Body of pancreas (tissue), 4 donors: ENCODE results near the gene DIDO1. TPM values are rescaled to one million over a fixed set of nuclear protein-coding genes. Genes with fewer than 3 reads are reported as not detected.

Experiments used
- ATAC-seq: fragments of 150-250 bp; one replicate; pipeline ENCODE4 v1.9.1; 2016
- DNase-seq, 4 donors: peaks; one replicate each; pipeline ENCODE4 v3.0.0-alpha.2; 2019
- H3K27ac ChIP-seq, 4 donors: fragments of 200-600 bp; sonication (generic); 1 replicate in 3 of 4; 2 replicates in 1 of 4; pipeline versions ENCODE4 v1.5.1 to v1.6.1; 2016 to 2019; ENCODE audit warnings: mild to moderate bottlenecking in 1 of 4, mixed read lengths in 1 of 4, moderate library complexity in 1 of 4
- H3K27me3 ChIP-seq, 2 donors: fragments of 200-600 bp; sonication (generic); one replicate each; pipeline ENCODE4 v1.6.0; 2016; ENCODE audit warnings: mild to moderate bottlenecking in 1 of 2
- H3K36me3 ChIP-seq, 2 donors: fragments of 200-600 bp; sonication (generic); replicated peaks in 1 of 2; 2 replicates each; pipeline ENCODE4 v1.5.1; 2016; ENCODE audit warnings: low read depth in 2 of 2; ENCODE audit not compliant: insufficient read depth in 1 of 2
- H3K4me1 ChIP-seq: fragments of 200-600 bp; sonication (generic); one replicate; pipeline ENCODE4 v1.6.0; 2016
- H3K4me3 ChIP-seq, 2 donors: fragments of 200-600 bp; sonication (generic); 1 replicate in 1 of 2; 2 replicates in 1 of 2; pipeline ENCODE4 v1.5.1; 2016 to 2019
- H3K9me3 ChIP-seq, 3 donors: fragments of 200-600 bp; sonication (generic); 1 replicate in 2 of 3; 2 replicates in 1 of 3; pipeline ENCODE4 v1.5.1; 2016
- POLR2A ChIP-seq, 3 donors: fragments of 450-650 bp; IDR thresholded peaks; one replicate each; pipeline ENCODE4 v1.6.1; 2016; ENCODE audit warnings: antibody characterized with exemption in 3 of 3, mild to moderate bottlenecking in 2 of 3
- WGBS, 2 donors: methylation state at CpG; one replicate each; pipeline ENCODE4 v1.1.5; 2017; 5-methylcytosine and 5-hydroxymethylcytosine counted together
- intact Hi-C: fragments of 100-400 bp; cut with DNase I; formaldehyde crosslinking; loops from one replicate; pipeline ENCODE4 v1.15.1; 2023
- total RNA-seq, 2 donors: library from RNA; depleted of rRNA; stranded (reverse); fragments of >200 nt; gene quantifications; one replicate each; pipeline ENCODE4 v1.1.0, GENCODE V29; 2016
- TF ChIP-seq, protein P1 (sequence below), 7 experiments: fragments of 450-650 bp in 4 of 7; fragments of 200-600 bp in 3 of 7; sonication (generic) in 3 of 7; IDR thresholded peaks; one replicate each; pipeline ENCODE4 v1.5.1; 2016 to 2019; ENCODE audit warnings: antibody characterized with exemption in 7 of 7

Gene DIDO1
- total RNA-seq, 2 donors from 2014 or later: 38.4 to 51.7 TPM

DNA sequence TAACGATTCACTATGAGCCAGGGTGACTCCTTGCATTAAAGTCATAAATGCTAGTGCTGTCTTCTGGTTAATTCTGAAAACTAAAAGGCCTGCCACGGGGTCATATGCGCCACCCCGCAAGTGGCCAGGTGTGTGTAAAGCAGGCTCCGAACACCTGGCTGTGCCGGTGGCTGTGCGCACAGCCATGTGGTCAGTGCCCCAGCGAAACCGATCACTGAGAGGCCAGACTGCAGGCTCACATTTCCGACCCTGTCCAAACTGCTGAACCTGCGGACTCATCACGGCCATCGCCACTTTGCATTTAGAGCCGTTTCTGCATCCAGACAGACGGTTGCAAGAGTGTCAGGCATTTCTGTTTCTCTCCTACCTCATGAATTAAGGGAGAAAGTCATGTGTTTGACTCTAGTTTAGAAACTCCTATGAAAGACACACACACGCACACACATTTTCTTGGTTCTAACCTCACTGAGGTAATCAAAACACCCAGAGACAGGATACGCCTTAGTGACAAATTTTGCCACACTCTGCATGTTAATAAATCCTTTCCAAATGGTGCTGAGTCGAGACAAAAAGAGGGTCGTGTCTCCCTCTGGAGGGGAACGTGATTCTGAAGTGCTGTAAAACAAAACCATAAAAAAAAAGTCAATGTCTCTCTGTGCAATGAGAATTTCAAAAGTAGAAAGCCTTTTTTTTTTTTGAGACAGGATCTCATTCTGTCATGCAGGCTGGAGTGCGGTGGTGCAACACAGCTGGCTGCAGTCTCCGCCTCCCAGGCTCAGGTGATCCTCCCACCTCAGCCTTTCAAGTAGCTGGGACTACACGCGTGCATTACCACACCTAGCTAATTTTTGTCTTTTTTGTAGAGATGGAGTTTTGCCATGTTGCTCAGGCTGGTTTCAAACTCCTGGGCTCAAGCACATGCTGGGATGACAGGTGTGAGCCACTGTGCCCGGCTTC is 33.7 kb downstream of the DIDO1 start:
- no peak overlapping the region for H3K27ac ChIP-seq
- intact Hi-C loops: loop anchor here (10.0 kb wide), 1 partner anchor 112 kb away; the partner anchor contains the start of gene BHLHE23
- peaks cover 16 to 50% of the 10 kb centered on the region in 2 donors for H3K36me3 ChIP-seq
- peaks cover under 1% of the 10 kb centered on the region for H3K4me1 ChIP-seq
- ATAC-seq (no peak), DNase-seq (no peak)
- H3K4me3 ChIP-seq: no peak overlapping the region
- TF ChIP-seq, protein P1, sequence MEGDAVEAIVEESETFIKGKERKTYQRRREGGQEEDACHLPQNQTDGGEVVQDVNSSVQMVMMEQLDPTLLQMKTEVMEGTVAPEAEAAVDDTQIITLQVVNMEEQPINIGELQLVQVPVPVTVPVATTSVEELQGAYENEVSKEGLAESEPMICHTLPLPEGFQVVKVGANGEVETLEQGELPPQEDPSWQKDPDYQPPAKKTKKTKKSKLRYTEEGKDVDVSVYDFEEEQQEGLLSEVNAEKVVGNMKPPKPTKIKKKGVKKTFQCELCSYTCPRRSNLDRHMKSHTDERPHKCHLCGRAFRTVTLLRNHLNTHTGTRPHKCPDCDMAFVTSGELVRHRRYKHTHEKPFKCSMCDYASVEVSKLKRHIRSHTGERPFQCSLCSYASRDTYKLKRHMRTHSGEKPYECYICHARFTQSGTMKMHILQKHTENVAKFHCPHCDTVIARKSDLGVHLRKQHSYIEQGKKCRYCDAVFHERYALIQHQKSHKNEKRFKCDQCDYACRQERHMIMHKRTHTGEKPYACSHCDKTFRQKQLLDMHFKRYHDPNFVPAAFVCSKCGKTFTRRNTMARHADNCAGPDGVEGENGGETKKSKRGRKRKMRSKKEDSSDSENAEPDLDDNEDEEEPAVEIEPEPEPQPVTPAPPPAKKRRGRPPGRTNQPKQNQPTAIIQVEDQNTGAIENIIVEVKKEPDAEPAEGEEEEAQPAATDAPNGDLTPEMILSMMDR (IDR thresholded peaks at IDR 0.05): no peak
- TF ChIP-seq POLR2A (IDR thresholded peaks at IDR 0.05): no peak
- H3K9me3 ChIP-seq: no peaks in the 10 kb centered on the region
- WGBS, 2 donors: 88 to 90% methylated on average over 22 to 25 of the region's 25 CpGs
- no peaks in the 10 kb centered on the region for H3K27me3 ChIP-seq

DNA sequence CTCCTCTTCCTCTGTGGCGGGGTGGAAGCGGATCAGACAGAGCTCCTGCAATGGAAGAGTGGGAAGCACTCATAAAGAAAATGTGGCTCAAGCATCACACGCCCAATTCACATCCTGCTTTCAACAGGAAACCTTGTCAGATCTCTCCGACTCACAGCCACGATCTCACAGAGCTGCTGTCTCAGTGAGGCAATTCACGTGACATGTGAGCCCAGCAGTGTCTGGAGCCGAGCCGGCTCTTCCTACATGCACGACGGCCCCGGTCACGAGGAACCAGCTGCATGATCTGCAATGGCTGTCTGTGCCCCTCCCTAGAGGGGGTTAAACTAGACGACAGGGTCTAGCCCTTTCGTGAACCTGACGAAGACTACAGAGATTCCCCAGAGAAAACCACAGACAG is 35.2 kb downstream of the DIDO1 start:
- peaks cover 10% of the 10 kb centered on the region for H3K4me1 ChIP-seq
- no peaks in the 10 kb centered on the region for H3K9me3 ChIP-seq
- H3K27ac ChIP-seq: no peak overlapping the region
- WGBS, 2 donors: 90 to 91% methylated on average over 15 of the region's 15 CpGs
- no peaks in the 10 kb centered on the region for H3K27me3 ChIP-seq
- no peak overlapping the region for H3K4me3 ChIP-seq
- ATAC-seq (no peak), DNase-seq (no peak)
- TF ChIP-seq POLR2A (IDR thresholded peaks at IDR 0.05): no peak
- TF ChIP-seq, protein P1 (IDR thresholded peaks at IDR 0.05): no peak
- peaks cover 16 to 50% of the 10 kb centered on the region in 2 donors for H3K36me3 ChIP-seq
- intact Hi-C loops: loop anchor here (10.0 kb wide), 1 partner anchor 114 kb away; the partner anchor contains the start of gene BHLHE23

GRCh38 chr20:62890444-62890843 is 35.9 kb downstream of the DIDO1 start:
- Histone ChIP-seq H3K27me3 (no peaks in the 10 kb centered on the region), H3K36me3 (peaks cover 16 to 47% of the 10 kb centered on the region in 2 donors), H3K4me3 (no peak overlapping the region), H3K27ac (no peak overlapping the region), H3K9me3 (no peaks in the 10 kb centered on the region), H3K4me1 (peaks cover 10% of the 10 kb centered on the region)
- no peak for DNase-seq
- no peak for TF ChIP-seq POLR2A (IDR thresholded peaks at IDR 0.05)
- TF ChIP-seq, protein P1 (IDR thresholded peaks at IDR 0.05): no peak
- intact Hi-C loops: loop anchor here (10.0 kb wide), 1 partner anchor 114 kb away; the partner anchor contains the start of gene BHLHE23
- no peak for ATAC-seq
- WGBS, 2 donors: 92 to 99% methylated on average over 6 to 7 of the region's 7 CpGs

DNA sequence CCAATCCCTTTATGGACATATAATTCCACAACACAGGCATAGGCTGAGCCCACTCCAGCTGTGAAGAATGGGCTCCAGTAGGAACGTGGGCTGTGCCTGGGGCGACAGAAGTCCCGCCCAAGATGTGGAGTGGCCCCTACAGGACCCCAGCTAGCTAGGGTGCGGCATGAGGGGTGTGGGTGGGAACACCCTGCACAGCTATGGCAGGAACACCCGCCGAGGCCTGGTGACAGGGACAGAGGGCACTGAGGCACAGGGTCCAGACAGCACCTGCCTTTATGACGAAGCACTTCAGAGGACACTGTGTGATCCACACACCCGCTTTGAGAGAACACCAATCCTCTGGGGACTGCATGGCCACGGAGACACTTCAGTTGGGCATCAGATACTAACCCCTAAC is 36.4 kb downstream of the DIDO1 start:
- intact Hi-C loops: loop anchor here (10.0 kb wide), 1 partner anchor 115 kb away; the partner anchor contains the start of gene BHLHE23
- peaks cover 10% of the 10 kb centered on the region for H3K4me1 ChIP-seq
- no peak for TF ChIP-seq POLR2A (IDR thresholded peaks at IDR 0.05)
- TF ChIP-seq, protein P1 (IDR thresholded peaks at IDR 0.05): no peak
- peaks cover 16 to 47% of the 10 kb centered on the region in 2 donors for H3K36me3 ChIP-seq
- no peak overlapping the region for H3K4me3 ChIP-seq
- H3K27ac ChIP-seq: no peak overlapping the region
- H3K9me3 ChIP-seq: no peaks in the 10 kb centered on the region
- ATAC-seq (no peak), DNase-seq (no peak)
- WGBS, 2 donors: 86 to 95% methylated on average over 9 of the region's 9 CpGs
- H3K27me3 ChIP-seq: no peaks in the 10 kb centered on the region
